K562 (cell line): ENCODE results near the gene SGTB. TPM values are rescaled to one million over a fixed set of nuclear protein-coding genes. Genes with fewer than 3 reads are reported as not detected.

Experiments used
- ATAC-seq: fragments of 200-7000 bp; cut with Tn5 transposase; 3 replicates; pipeline ENCODE4 v1.9.1; 2020; ENCODE audit warnings: moderate library complexity
- BruUV-seq: library from RNA; stranded (reverse); fragments of 400-500 nt; replicated peaks from 2 replicates; lab custom pipeline; 2021; lab: Mats Ljungman, UMichigan
- CTCF ChIA-PET: fragments of 300-600 bp; formaldehyde crosslinking; extraction: SDS; loops from one replicate; lab custom pipeline; 2021; ENCODE audit warnings: low intra/inter-chr PET ratio; lab: Yijun Ruan, JAX
- POLR2A ChIA-PET: fragments of 300-600, 350-650 bp; sonication (Branson Sonifier 250); formaldehyde crosslinking; extraction: SDS; loops from one replicate; lab custom pipeline; 2021; ENCODE audit warnings: antibody characterized with exemption, inconsistent platforms; lab: Yijun Ruan, JAX
- DNase-seq, 4 experiments: peaks; one replicate each; pipeline versions ENCODE4 v3.0.0 to v3.0.0-alpha.2; 2011 to 2018; ENCODE audit warnings: low spot score in 3 of 4, mixed read lengths in 3 of 4; ENCODE audit errors: extremely low read depth in 1 of 4
- FAIRE-seq: peaks from 2 replicates; lab custom pipeline; 2011; peaks lifted over from hg19 to GRCh38; lab: Jason Lieb, UNC
- H2AFZ ChIP-seq: 2 replicates; pipeline ENCODE4 v1.6.0; 2011; ENCODE audit warnings: low read depth, low read length, control low read depth, inconsistent platforms
- H3K27ac ChIP-seq: fragments of 200-600 bp; 3 replicates; pipeline ENCODE4 v1.8.0; 2011; ENCODE audit warnings: low read depth, mild to moderate bottlenecking, control low read depth, inconsistent platforms, low read length, moderate library complexity, mixed read lengths; ENCODE audit errors: extremely low read depth
- H3K27me3 ChIP-seq, 2 experiments: fragments of 300-600 bp in 1 of 2; 2 replicates in 1 of 2; 3 replicates in 1 of 2; pipeline versions ENCODE4 v1.6.0 to v1.8.0; 2011; ENCODE audit warnings: inconsistent platforms in 2 of 2, low read length in 2 of 2, mild to moderate bottlenecking in 1 of 2, mixed read lengths in 1 of 2, moderate library complexity in 1 of 2; ENCODE audit not compliant: control insufficient read depth in 2 of 2, insufficient read depth in 2 of 2
- H3K36me3 ChIP-seq: fragments of 300-600 bp; 3 replicates; pipeline ENCODE4 v1.8.0; 2011; ENCODE audit warnings: mild to moderate bottlenecking, low read length, inconsistent platforms; ENCODE audit not compliant: control insufficient read depth, insufficient read depth
- H3K4me1 ChIP-seq, 2 experiments: fragments of 200-600 bp in 1 of 2; replicated peaks in 1 of 2; 2 replicates in 1 of 2; 3 replicates in 1 of 2; pipeline versions ENCODE4 v1.5.1 to v1.8.0; 2011; ENCODE audit warnings: inconsistent platforms in 2 of 2, low read length in 2 of 2, mild to moderate bottlenecking in 1 of 2, mixed read lengths in 1 of 2, moderate library complexity in 1 of 2; ENCODE audit not compliant: control insufficient read depth in 2 of 2, insufficient read depth in 2 of 2
- H3K4me2 ChIP-seq: 2 replicates; pipeline ENCODE4 v1.6.1; 2011; ENCODE audit warnings: low read length, control low read depth, inconsistent platforms, mixed read lengths; ENCODE audit not compliant: insufficient read depth
- H3K4me3 ChIP-seq: fragments of 200-600 bp; sonication (generic), shearing (Covaris generic); 2 replicates; pipeline ENCODE4 v1.5.1; 2016; ENCODE audit warnings: control low read depth, inconsistent platforms
- H3K79me2 ChIP-seq: fragments of 200-600 bp; 3 replicates; pipeline ENCODE4 v1.8.0; 2011; ENCODE audit warnings: low read length, inconsistent platforms; ENCODE audit not compliant: control insufficient read depth, insufficient read depth
- H3K9ac ChIP-seq, 2 experiments: 2 replicates each; pipeline versions ENCODE4 v1.6.0 to v1.6.1; 2011; ENCODE audit warnings: low read depth in 2 of 2, low read length in 2 of 2, control low read depth in 1 of 2, inconsistent platforms in 1 of 2, mild to moderate bottlenecking in 1 of 2, mixed read lengths in 1 of 2; ENCODE audit not compliant: insufficient read depth in 1 of 2
- H3K9me1 ChIP-seq: one replicate; pipeline ENCODE4 v1.6.0; 2011; ENCODE audit warnings: inconsistent platforms, mild to moderate bottlenecking, low read length, moderate library complexity; ENCODE audit not compliant: control insufficient read depth, insufficient read depth
- H3K9me3 ChIP-seq: replicated peaks from 2 replicates; pipeline ENCODE4 v1.5.1; 2011; ENCODE audit warnings: low read depth, low read length, inconsistent platforms; ENCODE audit not compliant: control insufficient read depth, insufficient read depth
- H4K20me1 ChIP-seq: replicated peaks from 2 replicates; pipeline ENCODE4 v1.6.1; 2011; ENCODE audit warnings: low read length, inconsistent platforms, mixed read lengths; ENCODE audit not compliant: control insufficient read depth, insufficient read depth
- BACH1 ChIP-seq: fragments of 200-800 bp; sonication (Bioruptor generic); IDR thresholded peaks from 2 replicates; pipeline ENCODE4 v1.6.1; 2016; ENCODE audit warnings: missing genetic modification characterization, missing compliant biosample characterization
- BCL6 ChIP-seq: fragments of 250-450 bp; sonication (Bioruptor Pico); IDR thresholded peaks from 2 replicates; pipeline ENCODE4 v1.4.0; 2020
- BCOR ChIP-seq: fragments of 450-650 bp; IDR thresholded peaks from 2 replicates; pipeline ENCODE4 v1.6.1; 2016
- CHD4 ChIP-seq: fragments of 200-600 bp; sonication (generic); IDR thresholded peaks from 3 replicates; pipeline ENCODE4 v1.6.1; 2012; ENCODE audit warnings: low read depth, mild to moderate bottlenecking, mixed read lengths, low read length, inconsistent platforms; ENCODE audit not compliant: insufficient read depth, insufficient replicate concordance, poor library complexity, severe bottlenecking
- DNMT1 ChIP-seq: fragments of 450-650 bp; IDR thresholded peaks from 2 replicates; pipeline ENCODE4 v1.6.1; 2016; ENCODE audit warnings: antibody characterized with exemption, mild to moderate bottlenecking
- MBD2 ChIP-seq: sonication (generic); IDR thresholded peaks from 2 replicates; pipeline ENCODE4 v1.6.1; 2016; ENCODE audit warnings: low read depth, borderline replicate concordance
- MCM3 ChIP-seq: fragments of 450-650 bp; IDR thresholded peaks from 2 replicates; pipeline ENCODE4 v1.6.1; 2016
- MYBL2 ChIP-seq, 2 experiments: fragments of 450-650 bp in 1 of 2; sonication (generic) in 1 of 2; formaldehyde crosslinking in 1 of 2; IDR thresholded peaks; 2 replicates each; pipeline versions ENCODE4 v1.6.1 to v1.8.1; 2017 to 2022; ENCODE audit warnings: borderline replicate concordance in 1 of 2, inconsistent platforms in 1 of 2, low read depth in 1 of 2, mild to moderate bottlenecking in 1 of 2, missing genetic modification reagents in 1 of 2, moderate library complexity in 1 of 2
- NEUROD1 ChIP-seq: fragments of 150-350 bp; IDR thresholded peaks from 2 replicates; pipeline ENCODE4 v1.6.1; 2014; ENCODE audit warnings: borderline replicate concordance, low read length, low read depth; ENCODE audit not compliant: partially characterized antibody
- NUFIP1 ChIP-seq: fragments of 450-650 bp; IDR thresholded peaks from 2 replicates; pipeline ENCODE4 v1.6.1; 2018; ENCODE audit not compliant: partially characterized antibody
- POLR2AphosphoS5 ChIP-seq: IDR thresholded peaks from 2 replicates; pipeline ENCODE4 v1.6.1; 2011; ENCODE audit warnings: mild to moderate bottlenecking, low read depth, low read length, moderate library complexity; ENCODE audit not compliant: control insufficient read depth, insufficient read depth
- RBM39 ChIP-seq: fragments of 200-400 bp; formaldehyde crosslinking; optimal IDR thresholded peaks from 2 replicates; pipeline ENCODE3; 2018; ENCODE audit warnings: low read depth, low read length
- TEAD2 ChIP-seq: fragments of 450-650 bp; IDR thresholded peaks from 2 replicates; pipeline ENCODE4 v1.6.1; 2016; ENCODE audit warnings: missing genetic modification characterization, control low read depth, missing compliant biosample characterization
- THAP7 ChIP-seq: fragments of 250-450 bp; sonication (Bioruptor Pico); IDR thresholded peaks from 2 replicates; pipeline ENCODE4 v1.5.0; 2021
- XRCC5 ChIP-seq: fragments of 200-400 bp; formaldehyde crosslinking; IDR thresholded peaks from 2 replicates; pipeline ENCODE4 v1.6.1; 2017; ENCODE audit warnings: low read depth, mild to moderate bottlenecking, low read length
- ZBTB8A ChIP-seq: fragments of 450-650 bp; IDR thresholded peaks from 2 replicates; pipeline ENCODE4 v1.6.1; 2018; ENCODE audit warnings: mild to moderate bottlenecking, moderate library complexity; ENCODE audit not compliant: partially characterized antibody
- ZNF445 ChIP-seq: fragments of 250-450 bp; sonication (Bioruptor Pico); IDR thresholded peaks from 2 replicates; pipeline ENCODE4 v1.4.0; 2020; ENCODE audit warnings: low read depth, mild to moderate bottlenecking, moderate library complexity
- WGBS: fragments of 100-300 bp; shearing (Covaris generic); methylation state at CpG from one replicate; pipeline ENCODE4 v1.1.6; 2016; ENCODE audit warnings: low coverage, mixed read lengths; ENCODE audit not compliant: insufficient coverage; ENCODE audit errors: missing lambda C conversion rate; 5-methylcytosine and 5-hydroxymethylcytosine counted together
- in situ Hi-C: fragments of 300-500 bp; cut with MboI; formaldehyde crosslinking; loops from 4 replicates; pipeline ENCODE4 v1.15.0; 2018; ENCODE audit warnings: inconsistent platforms, mixed read lengths
- intact Hi-C: fragments of 100-400 bp; cut with micrococcal nuclease; formaldehyde crosslinking; loops from 2 replicates; pipeline ENCODE4 v1.14.2; 2022
- polyA plus RNA-seq, 8 experiments: library from polyadenylated mRNA; depleted of rRNA in 4 of 8; stranded (reverse) in 5 of 8; unstranded in 3 of 8; fragments of >200 nt; fragmentation: Nextera tagmentation in 2 of 8; fragmentation: Illumina TruSeq in 1 of 8; extraction: Ambion mirVana in 2 of 8; extraction: Trizol in 1 of 8; gene quantifications; 2 replicates each; pipeline versions ENCODE4 v1.2.1 to v1.2.3, GENCODE V29; 2011 to 2014; ENCODE audit warnings: inconsistent platforms in 1 of 8, missing spikeins in 1 of 8
- total RNA-seq, 7 experiments: library from RNA; depleted of rRNA in 6 of 7; stranded (reverse); fragments of >200 nt in 6 of 7; fragmentation: Illumina TruSeq in 2 of 7; extraction: Trizol in 2 of 7; gene quantifications; 2 replicates each; pipeline versions ENCODE4 v1.2.1 to v1.2.3, GENCODE V29; 2011 to 2021; ENCODE audit warnings: low replicate concordance in 1 of 7
- TF ChIP-seq, protein P1 (sequence below), 2 experiments: fragments of 450-650 bp; IDR thresholded peaks; 2 replicates each; pipeline ENCODE4 v1.6.1; 2018; ENCODE audit warnings: mild to moderate bottlenecking in 2 of 2, low read depth in 1 of 2; ENCODE audit not compliant: partially characterized antibody in 2 of 2

Gene SGTB
- total and polyA plus RNA-seq, 9 of the 15 experiments (the other 6 are each of a cell fraction or from before 2014, with no cell fraction given) = 1.3 to 8.4 (median 4.8) TPM

DNA sequence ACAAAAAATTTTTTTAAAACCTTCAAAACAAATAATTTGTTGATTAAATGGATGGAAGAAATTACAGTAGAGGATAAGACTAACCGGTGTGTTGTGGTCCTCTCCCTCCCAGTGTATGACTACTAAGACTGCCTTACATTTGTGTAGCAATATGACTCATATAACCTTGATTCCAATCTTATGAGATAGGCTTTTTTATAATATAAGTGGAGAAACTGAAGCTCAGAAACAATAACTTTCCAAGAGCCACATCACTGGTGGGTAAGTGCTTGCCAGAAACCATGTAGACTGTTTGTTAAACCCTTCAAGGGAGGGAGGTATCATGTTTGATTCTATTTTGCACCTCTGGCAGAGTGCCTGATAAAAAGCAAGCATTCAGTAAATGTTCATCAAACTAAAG is 47.6 kb upstream of the SGTB start:
- Histone ChIP-seq H3K9ac (no peak overlapping the region), H3K4me2 (no peak overlapping the region), H3K4me1 (no peaks in the 10 kb centered on the region), H3K27ac (no peak overlapping the region), H3K27me3 (no peaks in the 10 kb centered on the region), H3K36me3 (peaks cover 12% of the 10 kb centered on the region; the same call in 2 of the 3 replicates), H3K9me3 (no peaks in the 10 kb centered on the region; the same call in 1 of the 2 replicates), H3K9me1 (no peaks in the 10 kb centered on the region), H2AFZ (no peak overlapping the region), H4K20me1 (no peaks in the 10 kb centered on the region), H3K4me3 (no peak overlapping the region), H3K79me2 (no peaks in the 10 kb centered on the region)
- in situ Hi-C loops (no loop called here), intact Hi-C loops (no loop called here)
- no TSS peak for BruUV-seq
- WGBS = 13% methylated on average over 1 of the region's 1 CpG
- DNase-seq (no peak), ATAC-seq (no peak), FAIRE-seq (no peak)
- POLR2A ChIA-PET = interaction anchor here (0.6 kb wide), 1 partner anchor 10 kb away, joined by 3 read pairs; no protein-coding TSS in a partner anchor
- CTCF ChIA-PET = no interaction called here
- TF ChIP-seq CHD4 = no peak
- TF ChIP-seq ZBTB8A = no peak
- TF ChIP-seq XRCC5 = no peak
- TF ChIP-seq DNMT1 = no peak
- no peak for TF ChIP-seq NEUROD1
- no peak for TF ChIP-seq BCL6
- no peak for TF ChIP-seq BCOR
- TF ChIP-seq TEAD2 (tag) = no peak
- no peak for TF ChIP-seq THAP7 (CRISPR knock-in tag)
- no peak for TF ChIP-seq ZNF445
- no peak for TF ChIP-seq NUFIP1
- TF ChIP-seq MCM3 = no peak
- no peak for TF ChIP-seq POLR2AphosphoS5
- no peak for TF ChIP-seq MBD2
- TF ChIP-seq MYBL2 (IDR thresholded peaks at IDR 0.05; ENCODE audit: low read depth) = no peak
- no peak for TF ChIP-seq MYBL2 (CRISPR knock-in tag; IDR thresholded peaks at IDR 0.05; ENCODE audit: borderline replicate concordance)
- TF ChIP-seq, protein P1, sequence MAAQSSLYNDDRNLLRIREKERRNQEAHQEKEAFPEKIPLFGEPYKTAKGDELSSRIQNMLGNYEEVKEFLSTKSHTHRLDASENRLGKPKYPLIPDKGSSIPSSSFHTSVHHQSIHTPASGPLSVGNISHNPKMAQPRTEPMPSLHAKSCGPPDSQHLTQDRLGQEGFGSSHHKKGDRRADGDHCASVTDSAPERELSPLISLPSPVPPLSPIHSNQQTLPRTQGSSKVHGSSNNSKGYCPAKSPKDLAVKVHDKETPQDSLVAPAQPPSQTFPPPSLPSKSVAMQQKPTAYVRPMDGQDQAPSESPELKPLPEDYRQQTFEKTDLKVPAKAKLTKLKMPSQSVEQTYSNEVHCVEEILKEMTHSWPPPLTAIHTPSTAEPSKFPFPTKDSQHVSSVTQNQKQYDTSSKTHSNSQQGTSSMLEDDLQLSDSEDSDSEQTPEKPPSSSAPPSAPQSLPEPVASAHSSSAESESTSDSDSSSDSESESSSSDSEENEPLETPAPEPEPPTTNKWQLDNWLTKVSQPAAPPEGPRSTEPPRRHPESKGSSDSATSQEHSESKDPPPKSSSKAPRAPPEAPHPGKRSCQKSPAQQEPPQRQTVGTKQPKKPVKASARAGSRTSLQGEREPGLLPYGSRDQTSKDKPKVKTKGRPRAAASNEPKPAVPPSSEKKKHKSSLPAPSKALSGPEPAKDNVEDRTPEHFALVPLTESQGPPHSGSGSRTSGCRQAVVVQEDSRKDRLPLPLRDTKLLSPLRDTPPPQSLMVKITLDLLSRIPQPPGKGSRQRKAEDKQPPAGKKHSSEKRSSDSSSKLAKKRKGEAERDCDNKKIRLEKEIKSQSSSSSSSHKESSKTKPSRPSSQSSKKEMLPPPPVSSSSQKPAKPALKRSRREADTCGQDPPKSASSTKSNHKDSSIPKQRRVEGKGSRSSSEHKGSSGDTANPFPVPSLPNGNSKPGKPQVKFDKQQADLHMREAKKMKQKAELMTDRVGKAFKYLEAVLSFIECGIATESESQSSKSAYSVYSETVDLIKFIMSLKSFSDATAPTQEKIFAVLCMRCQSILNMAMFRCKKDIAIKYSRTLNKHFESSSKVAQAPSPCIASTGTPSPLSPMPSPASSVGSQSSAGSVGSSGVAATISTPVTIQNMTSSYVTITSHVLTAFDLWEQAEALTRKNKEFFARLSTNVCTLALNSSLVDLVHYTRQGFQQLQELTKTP (IDR thresholded peaks at IDR 0.05; ENCODE audit: low read depth in 1 of 2, partially characterized antibody in 2 of 2) = no peak
- no peak for TF ChIP-seq BACH1 (tag)
- TF ChIP-seq RBM39 = no peak
